ENCODE data around the gene SVOP. TPM values are rescaled to one million over a fixed set of nuclear protein-coding genes. Genes with fewer than 3 reads are reported as not detected.
"Not testable (repeated sequence)": the region's sequence is repeated elsewhere in the genome, so short reads cannot be mapped to it uniquely, and the experiment has no call there.

The SVOP gene
- total RNA-seq, 4 donors from 2014 or later = 0.07 to 0.13 (median 0.08) TPM; not detected in 1

DNA sequence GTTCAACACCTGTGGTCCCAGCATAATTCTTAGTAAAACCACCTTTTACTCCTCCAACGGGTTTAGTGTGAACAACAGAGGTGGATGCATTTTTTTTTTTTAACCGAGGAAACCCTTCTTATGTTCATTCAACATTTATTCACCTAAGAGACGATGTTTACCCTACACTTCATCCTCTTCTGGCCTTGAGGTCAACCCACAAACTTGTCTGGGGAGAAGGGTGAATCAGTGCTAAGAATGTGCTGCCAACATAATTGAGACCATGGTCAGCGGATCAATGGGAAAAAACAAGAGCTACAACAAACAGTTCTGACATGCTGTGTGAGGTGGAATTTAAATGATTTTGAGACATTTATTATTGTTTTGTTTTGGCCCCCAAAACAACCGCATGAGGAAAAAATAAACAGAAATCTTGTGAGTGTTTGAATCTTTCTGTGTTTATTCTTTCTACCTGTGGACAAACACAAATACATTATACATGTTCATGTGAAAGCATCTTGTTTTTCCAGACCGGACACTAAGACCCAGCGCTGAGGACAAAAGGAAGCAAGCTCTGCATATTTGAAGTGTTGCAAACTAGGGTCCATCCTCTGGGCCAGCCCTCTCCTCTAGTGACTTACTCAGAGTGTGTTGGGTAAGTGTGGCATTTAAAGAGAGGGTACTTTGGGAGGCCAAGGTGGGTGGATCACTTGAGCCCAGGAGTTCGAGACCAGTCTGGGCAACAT lies 26.4 kb upstream of the SVOP start:
- Histone ChIP-seq H3K4me3 (no peak overlapping the region), H3K36me3 (no peaks in the 10 kb centered on the region), H3K4me1 (peaks cover 0 to 6% (median 0%) of the 10 kb centered on the region in 3 donors), H3K27ac (no peak overlapping the region), H3K27me3 (peaks cover 32% of the 10 kb centered on the region), H3K9me3 (no peaks in the 10 kb centered on the region)
- 72% methylated on average over 7 to 8 of the region's 8 CpGs for WGBS, 2 donors (ENCODE audit: low coverage in 1 of 2)
- no peak for ATAC-seq
- TF ChIP-seq, protein P1, sequence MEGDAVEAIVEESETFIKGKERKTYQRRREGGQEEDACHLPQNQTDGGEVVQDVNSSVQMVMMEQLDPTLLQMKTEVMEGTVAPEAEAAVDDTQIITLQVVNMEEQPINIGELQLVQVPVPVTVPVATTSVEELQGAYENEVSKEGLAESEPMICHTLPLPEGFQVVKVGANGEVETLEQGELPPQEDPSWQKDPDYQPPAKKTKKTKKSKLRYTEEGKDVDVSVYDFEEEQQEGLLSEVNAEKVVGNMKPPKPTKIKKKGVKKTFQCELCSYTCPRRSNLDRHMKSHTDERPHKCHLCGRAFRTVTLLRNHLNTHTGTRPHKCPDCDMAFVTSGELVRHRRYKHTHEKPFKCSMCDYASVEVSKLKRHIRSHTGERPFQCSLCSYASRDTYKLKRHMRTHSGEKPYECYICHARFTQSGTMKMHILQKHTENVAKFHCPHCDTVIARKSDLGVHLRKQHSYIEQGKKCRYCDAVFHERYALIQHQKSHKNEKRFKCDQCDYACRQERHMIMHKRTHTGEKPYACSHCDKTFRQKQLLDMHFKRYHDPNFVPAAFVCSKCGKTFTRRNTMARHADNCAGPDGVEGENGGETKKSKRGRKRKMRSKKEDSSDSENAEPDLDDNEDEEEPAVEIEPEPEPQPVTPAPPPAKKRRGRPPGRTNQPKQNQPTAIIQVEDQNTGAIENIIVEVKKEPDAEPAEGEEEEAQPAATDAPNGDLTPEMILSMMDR (IDR thresholded peaks at IDR 0.05) = no peak
- TF ChIP-seq POLR2AphosphoS5 (IDR thresholded peaks at IDR 0.05) (no peak), EP300 (IDR thresholded peaks at IDR 0.05) (no peak), POLR2A (IDR thresholded peaks at IDR 0.05) (no peak)

DNA sequence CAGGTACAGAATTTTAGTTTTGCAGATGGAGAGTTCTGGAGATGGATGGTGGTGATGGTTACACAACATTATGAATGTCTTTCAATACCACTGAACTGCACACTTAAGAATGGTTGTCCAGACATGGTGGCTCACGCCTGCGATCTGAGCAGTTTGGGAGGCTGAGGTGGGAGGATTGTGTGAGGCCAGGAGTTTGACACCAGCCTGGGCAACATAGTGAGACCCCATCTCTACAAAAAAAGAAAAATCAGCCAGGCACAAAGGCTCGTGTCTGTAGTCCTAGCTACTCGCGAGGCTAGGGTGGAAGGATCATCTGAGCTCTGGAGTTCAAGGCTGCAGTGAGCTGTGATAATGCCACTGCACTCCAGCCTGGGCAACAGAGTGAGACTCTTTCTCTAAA lies 23.4 kb upstream of the SVOP start:
- Histone ChIP-seq H3K9me3 (peaks cover 0 to 9% (median 0%) of the 10 kb centered on the region in 3 donors), H3K36me3 (no peaks in the 10 kb centered on the region), H3K4me1 (no peaks in the 10 kb centered on the region), H3K4me3 (no peak overlapping the region), H3K27me3 (peaks cover 43% of the 10 kb centered on the region), H3K27ac (no peak overlapping the region)
- no peak for TF ChIP-seq POLR2AphosphoS5 (IDR thresholded peaks at IDR 0.05)
- ATAC-seq = no peak
- WGBS, 2 donors (ENCODE audit: low coverage in 1 of 2) = 84 to 85% methylated on average over 5 of the region's 5 CpGs

DNA sequence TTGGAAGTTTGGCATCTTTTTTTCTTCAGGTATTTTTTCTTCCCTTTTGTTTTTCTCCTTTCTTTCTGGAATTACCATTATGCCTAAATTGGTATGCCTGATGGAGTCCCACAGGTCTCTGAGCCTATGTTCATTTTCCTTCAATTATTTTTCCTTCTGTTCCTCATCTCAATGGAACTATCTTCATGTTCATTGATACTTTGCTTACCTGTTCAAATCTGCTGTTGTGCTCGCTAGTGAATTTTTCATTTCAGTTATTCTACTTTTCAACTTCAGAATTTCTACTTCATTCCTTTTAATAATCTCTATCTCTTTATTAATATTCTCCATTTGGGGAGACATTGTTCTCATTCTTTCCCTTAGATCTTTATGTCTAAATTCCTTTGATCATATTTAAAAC lies 16.1 kb upstream of the SVOP start:
- ATAC-seq = no peak
- H3K27ac ChIP-seq = no peak overlapping the region

DNA sequence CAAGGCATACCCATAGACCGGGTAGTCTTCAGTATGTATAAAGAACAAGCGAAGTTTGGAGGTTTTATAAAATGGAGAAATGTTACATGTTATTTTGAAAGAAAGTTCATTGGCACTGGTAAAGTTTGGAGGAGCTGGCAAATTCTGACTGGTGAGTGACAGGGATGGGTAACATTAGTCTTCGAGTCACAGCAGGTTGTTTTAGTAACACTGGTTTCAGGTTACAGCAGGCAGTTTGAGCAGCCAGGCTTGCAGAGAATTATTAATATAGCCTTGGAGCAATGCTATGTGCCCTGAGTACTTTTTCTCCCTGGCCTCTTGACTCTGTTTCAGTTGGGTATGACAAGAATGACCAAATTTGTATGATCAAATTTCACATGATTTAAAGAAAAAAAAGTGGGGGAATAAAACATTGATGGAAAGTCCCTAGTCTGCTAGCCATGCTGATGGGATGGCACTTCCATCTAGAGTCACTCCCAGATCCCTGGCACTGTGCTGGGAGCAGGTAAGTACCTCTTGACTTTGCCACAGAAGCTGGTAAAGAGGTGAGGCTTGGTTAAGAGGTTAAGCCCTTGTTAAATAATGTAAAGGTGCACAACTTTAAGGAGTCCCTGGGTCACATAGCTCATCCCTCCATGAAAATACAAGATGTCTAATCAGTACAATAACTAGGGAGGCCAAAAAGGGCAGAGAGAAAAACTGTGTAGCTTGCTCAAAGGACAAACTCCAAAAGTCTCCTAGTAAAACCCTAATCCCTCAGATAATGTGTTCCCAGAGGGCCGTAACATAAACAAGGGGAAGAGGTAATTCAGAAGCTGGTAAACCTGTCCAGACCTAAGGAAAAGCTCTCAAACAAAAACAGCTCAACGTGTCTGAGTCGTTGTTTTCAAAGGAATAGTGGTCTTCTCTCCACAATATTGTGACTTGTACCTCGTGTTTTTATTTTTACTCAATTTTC lies 12.7 kb upstream of the SVOP start:
- no peak overlapping the region for H3K27ac ChIP-seq
- no peaks in the 10 kb centered on the region for H3K36me3 ChIP-seq
- H3K27me3 ChIP-seq = peaks cover 15% of the 10 kb centered on the region
- peaks cover 0 to 14% (median 0%) of the 10 kb centered on the region in 3 donors for H3K9me3 ChIP-seq
- 49 to 55% methylated on average over 6 to 7 of the region's 7 CpGs for WGBS, 2 donors (ENCODE audit: low coverage in 1 of 2)
- TF ChIP-seq POLR2AphosphoS5 (IDR thresholded peaks at IDR 0.05) = no peak
- no peak overlapping the region for H3K4me3 ChIP-seq
- no peak for ATAC-seq
- H3K4me1 ChIP-seq = no peaks in the 10 kb centered on the region

More for the DNA sequence above, 16.1 kb upstream of the SVOP start:
- Histone ChIP-seq H3K4me1 (no peaks in the 10 kb centered on the region), H3K36me3 (no peaks in the 10 kb centered on the region), H3K9me3 (peaks cover 0 to 23% (median 0%) of the 10 kb centered on the region in 3 donors), H3K4me3 (no peak overlapping the region), H3K27me3 (peaks cover 11% of the 10 kb centered on the region)
- TF ChIP-seq EP300 (IDR thresholded peaks at IDR 0.05) (no peak), POLR2AphosphoS5 (IDR thresholded peaks at IDR 0.05) (no peak)
- TF ChIP-seq, protein P1 (IDR thresholded peaks at IDR 0.05) = no peak
- no CpG with 5 or more reads among the region's 1 CpG for WGBS, 2 donors (ENCODE audit: low coverage in 1 of 2)

DNA sequence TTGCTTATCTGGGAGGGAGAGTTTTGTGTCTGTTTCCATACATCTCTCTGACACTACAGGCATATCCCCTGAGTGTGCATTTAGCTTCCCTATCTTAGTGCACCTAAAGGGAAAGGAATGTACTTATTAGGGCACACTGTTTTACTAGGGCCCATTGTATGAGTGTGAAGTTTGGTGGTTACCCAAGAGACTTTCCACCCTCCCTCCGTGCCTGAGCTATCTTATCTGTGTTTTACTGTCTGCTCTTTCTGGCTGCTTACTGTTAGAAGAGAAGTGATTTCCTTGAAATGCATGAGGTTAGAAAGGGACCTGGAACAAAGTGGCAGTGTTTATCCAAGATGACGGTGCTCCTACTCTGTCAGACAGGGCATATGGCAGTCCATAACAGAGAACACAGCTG lies 8.5 kb upstream of the SVOP start:
- H3K27me3 ChIP-seq = peaks cover 15% of the 10 kb centered on the region
- H3K4me3 ChIP-seq = no peak overlapping the region
- TF ChIP-seq, protein P1 (IDR thresholded peaks at IDR 0.05) = no peak
- no peak for TF ChIP-seq POLR2A (IDR thresholded peaks at IDR 0.05)
- no peaks in the 10 kb centered on the region for H3K36me3 ChIP-seq
- H3K4me1 ChIP-seq = no peaks in the 10 kb centered on the region
- no peaks in the 10 kb centered on the region for H3K9me3 ChIP-seq
- ATAC-seq = no peak
- WGBS, 2 donors (ENCODE audit: low coverage in 1 of 2) = 40 to 71% methylated on average over 1 of the region's 2 CpGs
- H3K27ac ChIP-seq = no peak overlapping the region

DNA sequence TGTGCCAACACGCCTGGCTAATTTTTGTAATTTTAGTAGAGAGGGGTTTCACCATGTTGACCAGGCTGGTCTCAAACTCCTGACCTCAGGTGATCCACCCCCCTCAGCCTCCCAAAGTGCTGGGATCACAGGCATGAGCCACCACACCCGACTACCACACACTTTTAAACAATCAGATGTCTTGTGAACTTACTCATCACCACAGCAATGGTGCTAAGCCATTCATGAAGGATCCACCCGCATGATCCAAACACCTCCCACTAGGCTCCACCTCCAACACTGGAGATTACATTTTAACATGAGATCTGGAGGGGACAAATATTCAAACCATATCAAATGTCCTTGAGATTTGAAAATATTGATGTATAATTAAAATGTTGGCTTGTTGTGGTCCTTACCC lies 7.8 kb upstream of the SVOP start:
- not testable (repeated sequence) for H3K36me3 ChIP-seq, H3K4me1 ChIP-seq, ATAC-seq, H3K9me3 ChIP-seq, H3K4me3 ChIP-seq, H3K27ac ChIP-seq
- peaks cover 15% of the 10 kb centered on the region for H3K27me3 ChIP-seq
- WGBS, 2 donors (ENCODE audit: low coverage in 1 of 2) = 54 to 75% methylated on average over 2 of the region's 3 CpGs
